Osteoblast (primary cell): ENCODE measurements around the gene RRAS. TPM values are rescaled to one million over a fixed set of nuclear protein-coding genes. Genes with fewer than 3 reads are reported as not detected.

Experiments used
- DNase-seq: peaks from one replicate; pipeline ENCODE4 v3.0.0; 2011; ENCODE audit warnings: low spot score, mixed read lengths; ENCODE audit not compliant: insufficient read length; ENCODE audit errors: missing footprints
- H2AFZ ChIP-seq: 2 replicates; pipeline ENCODE4 v1.6.0; 2011; ENCODE audit warnings: mild to moderate bottlenecking, low read length
- H3K27ac ChIP-seq: 2 replicates; pipeline ENCODE4 v1.5.1; 2011; ENCODE audit warnings: mild to moderate bottlenecking, low read depth, low read length, moderate library complexity
- H3K27me3 ChIP-seq: 2 replicates; pipeline ENCODE4 v1.6.0; 2012; ENCODE audit warnings: mild to moderate bottlenecking, control low read depth, inconsistent platforms, low read length, moderate library complexity; ENCODE audit not compliant: insufficient read depth
- H3K36me3 ChIP-seq: 2 replicates; pipeline ENCODE4 v1.5.1; 2011; ENCODE audit warnings: mild to moderate bottlenecking, low read length, control low read depth, moderate library complexity; ENCODE audit not compliant: insufficient read depth
- H3K4me1 ChIP-seq: 2 replicates; pipeline ENCODE4 v1.5.1; 2011; ENCODE audit warnings: mild to moderate bottlenecking, low read length, control low read depth, moderate library complexity; ENCODE audit not compliant: insufficient read depth
- H3K4me2 ChIP-seq: 2 replicates; pipeline ENCODE4 v1.6.0; 2011; ENCODE audit warnings: mild to moderate bottlenecking, low read length; ENCODE audit not compliant: insufficient read depth
- H3K4me3 ChIP-seq: fragments of 200-600 bp; sonication (generic); 3 replicates; pipeline ENCODE4 v1.5.1; 2012; ENCODE audit warnings: mild to moderate bottlenecking, low read length, inconsistent platforms; ENCODE audit not compliant: insufficient read depth
- H3K79me2 ChIP-seq: 2 replicates; pipeline ENCODE4 v1.6.0; 2012; ENCODE audit warnings: mild to moderate bottlenecking, low read length, control low read depth, inconsistent platforms; ENCODE audit not compliant: insufficient read depth
- H3K9me3 ChIP-seq: 2 replicates; pipeline ENCODE4 v1.5.1; 2011; ENCODE audit warnings: low read depth, low read length, control low read depth
- H4K20me1 ChIP-seq: 2 replicates; pipeline ENCODE4 v1.6.0; 2012; ENCODE audit warnings: mild to moderate bottlenecking, low read length, control low read depth; ENCODE audit not compliant: insufficient read depth
- total RNA-seq: library from RNA; depleted of rRNA; stranded (reverse); fragments of >200 nt; gene quantifications from 2 replicates; pipeline ENCODE4 v1.2.3, GENCODE V29; 2012
- TF ChIP-seq, protein P1 (sequence below): IDR thresholded peaks from 2 replicates; pipeline ENCODE4 v1.5.1; 2011; ENCODE audit warnings: mild to moderate bottlenecking, low read depth, low read length, moderate library complexity; ENCODE audit errors: extremely low read depth

Gene RRAS
- total RNA-seq, 1 donor, result 31.8 TPM

DNA sequence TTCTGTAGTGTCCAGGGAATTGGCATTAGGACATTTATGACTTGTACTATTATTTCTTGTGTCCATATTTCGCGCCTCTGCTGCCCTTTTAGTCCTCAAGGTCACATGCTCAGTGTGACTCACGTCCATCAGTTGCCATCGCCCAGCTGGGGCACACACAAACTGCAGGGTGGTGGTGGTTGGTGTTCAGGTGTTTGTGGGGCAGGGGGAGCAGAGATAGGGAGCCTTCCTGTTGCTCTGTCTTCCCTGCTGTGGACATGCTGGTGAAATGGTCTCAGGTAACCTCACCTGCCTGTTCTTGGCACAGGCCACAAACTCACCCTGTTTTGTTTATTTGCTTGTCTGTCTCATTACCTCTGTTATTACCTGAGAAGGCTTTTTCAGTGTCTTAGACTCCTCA lies 26.6 kb downstream of the RRAS start:
- peak overlapping the region; percentile 84 for H3K27ac ChIP-seq
- peaks cover 59% of the 10 kb centered on the region for H3K79me2 ChIP-seq
- TF ChIP-seq, protein P1, sequence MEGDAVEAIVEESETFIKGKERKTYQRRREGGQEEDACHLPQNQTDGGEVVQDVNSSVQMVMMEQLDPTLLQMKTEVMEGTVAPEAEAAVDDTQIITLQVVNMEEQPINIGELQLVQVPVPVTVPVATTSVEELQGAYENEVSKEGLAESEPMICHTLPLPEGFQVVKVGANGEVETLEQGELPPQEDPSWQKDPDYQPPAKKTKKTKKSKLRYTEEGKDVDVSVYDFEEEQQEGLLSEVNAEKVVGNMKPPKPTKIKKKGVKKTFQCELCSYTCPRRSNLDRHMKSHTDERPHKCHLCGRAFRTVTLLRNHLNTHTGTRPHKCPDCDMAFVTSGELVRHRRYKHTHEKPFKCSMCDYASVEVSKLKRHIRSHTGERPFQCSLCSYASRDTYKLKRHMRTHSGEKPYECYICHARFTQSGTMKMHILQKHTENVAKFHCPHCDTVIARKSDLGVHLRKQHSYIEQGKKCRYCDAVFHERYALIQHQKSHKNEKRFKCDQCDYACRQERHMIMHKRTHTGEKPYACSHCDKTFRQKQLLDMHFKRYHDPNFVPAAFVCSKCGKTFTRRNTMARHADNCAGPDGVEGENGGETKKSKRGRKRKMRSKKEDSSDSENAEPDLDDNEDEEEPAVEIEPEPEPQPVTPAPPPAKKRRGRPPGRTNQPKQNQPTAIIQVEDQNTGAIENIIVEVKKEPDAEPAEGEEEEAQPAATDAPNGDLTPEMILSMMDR, result no peak
- H2AFZ ChIP-seq, result no peak overlapping the region
- H3K36me3 ChIP-seq, result peaks cover 39% of the 10 kb centered on the region
- H3K9me3 ChIP-seq, result no peaks in the 10 kb centered on the region
- peaks cover 18% of the 10 kb centered on the region for H3K4me1 ChIP-seq
- H3K27me3 ChIP-seq, result no peaks in the 10 kb centered on the region
- H3K4me3 ChIP-seq, result no peak overlapping the region
- peak; percentile 87 for DNase-seq
- H3K4me2 ChIP-seq, result peak overlapping the region; percentile 11
- peaks cover 32% of the 10 kb centered on the region for H4K20me1 ChIP-seq

DNA sequence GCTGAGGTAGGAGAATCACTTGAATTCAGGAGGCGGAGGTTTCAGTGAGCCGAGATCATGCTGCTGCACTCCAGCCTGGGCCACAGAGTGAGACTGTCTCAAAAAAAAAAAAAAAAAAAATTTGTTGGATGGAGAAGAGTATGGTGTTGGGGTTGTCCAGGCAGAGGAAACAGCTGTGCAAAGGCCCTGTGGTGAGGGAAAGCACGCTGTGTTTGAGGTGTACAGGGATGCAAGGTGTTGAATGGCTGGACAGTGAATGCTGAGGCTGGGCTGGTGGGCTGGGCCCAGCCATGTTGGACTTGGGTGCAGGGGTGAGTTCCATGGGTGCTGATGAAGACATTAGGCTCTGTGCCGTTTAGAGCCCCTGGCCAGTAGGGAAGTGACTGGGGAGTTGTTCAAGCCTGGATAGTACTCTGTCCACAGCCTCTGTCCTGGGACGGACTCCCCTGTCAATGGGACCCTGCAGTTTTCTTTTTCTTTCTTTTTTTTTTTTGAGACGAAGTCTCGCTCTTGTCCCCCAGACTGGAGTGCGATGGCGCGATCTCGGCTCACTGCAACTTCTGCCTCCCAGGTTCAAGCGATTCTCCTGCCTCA lies 30.3 kb downstream of the RRAS start:
- Histone ChIP-seq H4K20me1 (peaks cover 34% of the 10 kb centered on the region), H3K4me3 (no peak overlapping the region), H3K4me2 (no peak overlapping the region), H3K36me3 (peaks cover 29% of the 10 kb centered on the region), H3K9me3 (no peaks in the 10 kb centered on the region), H3K79me2 (peaks cover 76% of the 10 kb centered on the region), H3K4me1 (peaks cover 17% of the 10 kb centered on the region), H2AFZ (no peak overlapping the region), H3K27ac (no peak overlapping the region), H3K27me3 (no peaks in the 10 kb centered on the region)
- TF ChIP-seq, protein P1, result no peak
- no peak for DNase-seq

DNA sequence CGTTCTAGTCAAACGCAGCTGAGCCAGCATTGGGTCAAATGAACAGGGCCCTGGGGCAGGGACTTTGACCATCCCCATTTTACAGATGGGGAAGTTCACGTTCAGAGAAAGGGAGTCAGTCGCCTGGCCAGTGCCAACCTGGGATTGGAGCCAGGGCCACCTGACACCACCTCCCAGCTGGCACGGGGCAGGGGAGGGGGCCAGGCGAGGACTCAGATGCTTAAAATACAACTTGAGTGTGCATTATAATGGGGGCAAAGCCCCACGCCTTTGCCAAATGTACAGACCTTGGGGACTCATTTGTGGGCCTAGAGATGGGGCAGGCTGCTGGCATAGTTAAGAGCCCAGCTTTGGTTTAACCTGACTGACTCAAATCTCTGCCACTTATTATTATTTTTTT lies 34.3 kb downstream of the RRAS start:
- peak; percentile 32 for DNase-seq
- Histone ChIP-seq H3K79me2 (peaks cover 80% of the 10 kb centered on the region), H3K36me3 (peaks cover 50% of the 10 kb centered on the region), H2AFZ (no peak overlapping the region), H3K27ac (no peak overlapping the region), H3K9me3 (no peaks in the 10 kb centered on the region), H3K4me3 (no peak overlapping the region), H3K4me1 (no peaks in the 10 kb centered on the region), H3K4me2 (no peak overlapping the region), H4K20me1 (peaks cover 26% of the 10 kb centered on the region), H3K27me3 (no peaks in the 10 kb centered on the region)
- TF ChIP-seq, protein P1, result no peak

DNA sequence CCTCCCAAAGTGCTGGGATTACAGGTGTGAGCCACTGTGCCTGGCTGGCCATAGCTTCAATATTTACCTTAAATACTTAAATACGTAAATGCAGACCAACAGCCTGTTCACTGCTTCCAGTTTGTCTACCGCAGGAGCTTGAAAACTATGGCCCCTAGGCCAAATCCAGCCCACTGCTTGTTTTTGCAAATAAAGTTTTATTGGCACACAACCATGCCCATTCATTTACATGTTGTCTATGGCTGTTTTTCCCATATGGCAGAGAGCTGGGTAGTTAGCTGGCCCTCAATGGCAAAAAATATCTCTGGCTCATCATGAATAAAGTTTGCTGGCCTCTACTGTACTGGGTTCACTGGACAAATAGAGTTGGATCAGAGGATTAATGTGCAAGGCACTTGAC lies 37.1 kb downstream of the RRAS start:
- H3K27me3 ChIP-seq, result no peaks in the 10 kb centered on the region
- H3K4me1 ChIP-seq, result no peaks in the 10 kb centered on the region
- DNase-seq, result no peak

More for the DNA sequence above, 37.1 kb downstream of the RRAS start:
- TF ChIP-seq, protein P1, result no peak
- Histone ChIP-seq H4K20me1 (peaks cover 22% of the 10 kb centered on the region), H3K27ac (no peak overlapping the region), H3K79me2 (peaks cover 83% of the 10 kb centered on the region), H2AFZ (no peak overlapping the region), H3K4me2 (no peak overlapping the region), H3K9me3 (no peaks in the 10 kb centered on the region), H3K4me3 (no peak overlapping the region), H3K36me3 (peaks cover 62% of the 10 kb centered on the region)
